GM20431 (cell line): Measurements from ENCODE around the gene NAALADL2.

Experiments
- in situ Hi-C: fragments of 300-500 bp; cut with MseI, MboI; formaldehyde crosslinking; loops from one replicate; pipeline ENCODE4 v1.15.0; 2020; ENCODE audit warnings: low sequenced_read_pairs; ENCODE audit not compliant: unreplicated experiment

NAALADL2 gene

GRCh38 chr3:175279457-175279856 is 420.3 kb downstream of the NAALADL2 start:
- in situ Hi-C loops: no loop called here

GRCh38 chr3:175279911-175280310 is 420.8 kb downstream of the NAALADL2 start:
- in situ Hi-C loops: no loop called here

DNA sequence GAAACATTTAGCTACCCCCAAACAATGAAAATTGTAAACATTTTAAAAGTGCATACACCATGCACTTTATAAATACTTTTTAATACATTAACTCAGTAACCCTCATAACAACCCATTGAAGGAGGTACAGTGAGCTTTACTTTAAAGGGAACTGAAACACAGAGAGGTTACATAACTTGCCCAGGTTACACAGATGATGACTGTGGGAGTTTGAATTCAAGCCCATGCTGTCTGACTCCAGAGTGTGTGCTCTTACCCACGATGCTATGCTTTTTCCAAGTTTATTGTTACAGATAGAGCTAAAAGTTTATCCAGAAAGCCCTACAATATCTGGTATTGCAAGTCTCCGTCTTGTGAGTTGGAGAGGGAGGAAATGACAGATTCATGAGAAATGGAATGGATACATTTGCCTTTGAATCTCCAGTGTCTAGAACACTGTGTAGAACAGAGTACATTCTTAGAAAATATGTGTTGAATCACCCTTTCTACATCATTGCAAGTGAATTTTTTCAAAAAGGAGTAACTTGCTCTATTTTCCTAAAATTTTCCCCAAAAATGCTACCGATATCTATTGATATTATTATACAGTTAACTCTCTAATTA is 428.3 kb downstream of the NAALADL2 start:
- in situ Hi-C loops: no loop called here

GRCh38 chr3:175288621-175289020 is 429.5 kb downstream of the NAALADL2 start:
- in situ Hi-C loops: no loop called here

GRCh38 chr3:175294793-175295192 is 435.7 kb downstream of the NAALADL2 start:
- in situ Hi-C loops: no loop called here

DNA sequence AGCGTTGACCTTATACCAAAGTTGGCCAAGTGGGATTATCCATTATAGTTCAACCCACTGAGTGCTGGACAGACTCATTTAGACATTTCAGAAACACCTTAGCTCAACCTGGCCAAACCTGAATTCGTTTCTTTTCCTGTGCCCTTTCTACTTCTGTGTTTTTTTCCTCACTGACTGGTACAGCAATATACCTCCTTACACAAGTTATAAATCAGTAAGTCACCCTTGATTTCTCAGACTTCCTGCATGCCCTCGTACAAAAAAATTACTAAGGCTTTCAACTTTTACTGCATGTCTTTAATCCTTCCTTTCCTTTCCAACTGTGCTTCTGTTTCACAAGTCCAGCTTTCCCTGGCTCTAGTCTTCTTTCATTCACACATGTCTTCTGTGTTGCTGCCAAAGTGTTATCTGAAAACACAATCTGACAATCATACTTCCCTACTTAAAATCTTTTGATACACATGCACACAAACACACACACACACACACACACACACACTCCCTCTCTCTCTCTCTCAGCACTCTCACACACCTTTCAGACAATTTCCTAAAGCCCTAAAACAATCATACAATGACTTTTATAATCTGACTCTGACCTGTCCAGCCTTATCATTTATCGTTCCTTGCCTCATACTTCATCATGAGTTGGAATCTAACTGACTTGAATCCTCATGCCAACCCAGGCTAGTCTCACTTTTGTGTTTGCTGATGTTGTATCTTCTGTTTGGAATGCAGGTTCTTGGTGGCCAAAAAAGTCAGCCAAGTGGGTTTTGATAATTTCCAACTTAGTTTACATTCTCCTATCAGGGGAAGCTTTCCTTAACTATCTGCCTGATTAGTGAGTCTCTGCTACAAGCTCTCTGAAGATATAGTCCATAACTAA is 436.4 kb downstream of the NAALADL2 start:
- in situ Hi-C loops: no loop called here

- in situ Hi-C loops: no loop called here
Measured at GRCh38 chr3:175297216-175297615, 438.1 kb downstream of the NAALADL2 start.

DNA sequence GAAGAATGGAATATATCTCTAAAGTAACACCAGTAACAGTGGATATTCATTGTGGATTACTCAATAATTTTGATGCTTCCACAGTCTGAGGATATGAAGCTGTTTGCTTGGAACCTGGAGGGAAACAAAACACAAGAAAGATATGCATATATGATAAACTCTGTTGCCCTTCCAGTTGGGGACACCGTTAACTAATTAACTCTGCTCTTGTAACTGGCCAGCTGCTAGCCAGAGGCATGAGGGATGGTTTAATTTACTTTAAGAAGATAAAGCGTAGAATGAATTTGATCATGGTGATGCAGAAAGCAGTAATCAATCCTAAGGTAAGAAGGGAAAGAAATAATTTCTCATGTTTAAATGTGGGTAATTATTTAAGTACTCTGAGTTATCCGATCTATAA is 442.6 kb downstream of the NAALADL2 start:
- in situ Hi-C loops: no loop called here

GRCh38 chr3:175304404-175304803 is 445.3 kb downstream of the NAALADL2 start:
- in situ Hi-C loops: no loop called here

- in situ Hi-C loops: no loop called here
Measured at GRCh38 chr3:175307642-175308041, 448.5 kb downstream of the NAALADL2 start.

- in situ Hi-C loops: no loop called here
Measured at GRCh38 chr3:175308097-175308496, 449.0 kb downstream of the NAALADL2 start.

- in situ Hi-C loops: no loop called here
Measured at GRCh38 chr3:175310046-175310445, 450.9 kb downstream of the NAALADL2 start.

DNA sequence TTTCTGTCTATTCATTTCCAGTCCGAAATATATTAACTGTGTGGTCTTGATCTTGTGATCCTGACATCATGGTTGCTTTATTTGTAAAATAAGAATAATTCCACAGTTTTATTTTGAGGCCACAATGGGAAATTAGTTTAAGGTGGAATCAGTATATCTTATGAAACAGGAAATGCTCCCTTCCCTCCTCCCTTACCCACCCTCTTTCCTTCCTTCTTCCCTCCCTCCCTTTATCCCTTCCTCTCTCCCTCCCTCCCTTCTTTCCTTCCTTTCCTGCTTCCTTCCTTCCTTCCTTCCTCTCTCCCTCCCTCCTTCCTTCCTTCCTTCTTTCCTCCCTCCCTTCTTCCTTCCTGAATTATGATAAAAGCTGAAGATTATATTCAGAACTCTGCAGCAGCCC is 452.3 kb downstream of the NAALADL2 start:
- in situ Hi-C loops: no loop called here

- in situ Hi-C loops: no loop called here
Measured at GRCh38 chr3:175311946-175312345, 452.8 kb downstream of the NAALADL2 start.

- in situ Hi-C loops: no loop called here
Measured at GRCh38 chr3:175312791-175313190, 453.7 kb downstream of the NAALADL2 start.

DNA sequence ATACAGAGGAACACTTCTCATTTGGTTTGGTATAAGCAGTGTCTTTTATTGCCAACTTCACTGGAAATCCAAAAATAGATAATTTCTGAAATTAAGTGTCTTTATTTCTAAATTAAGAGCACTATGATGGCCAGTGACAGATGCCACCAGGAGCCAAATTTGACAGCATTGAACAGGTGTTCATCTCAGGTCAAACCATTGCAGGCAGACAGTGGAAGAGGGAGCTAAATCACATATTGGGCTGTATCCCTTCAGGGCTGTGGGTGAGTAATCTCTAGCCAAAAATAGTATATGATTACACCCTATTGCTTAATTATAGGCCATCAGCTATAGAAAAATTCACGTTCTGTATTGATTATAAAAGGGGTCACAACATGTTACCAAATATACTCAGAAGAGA is 457.7 kb downstream of the NAALADL2 start:
- in situ Hi-C loops: no loop called here

DNA sequence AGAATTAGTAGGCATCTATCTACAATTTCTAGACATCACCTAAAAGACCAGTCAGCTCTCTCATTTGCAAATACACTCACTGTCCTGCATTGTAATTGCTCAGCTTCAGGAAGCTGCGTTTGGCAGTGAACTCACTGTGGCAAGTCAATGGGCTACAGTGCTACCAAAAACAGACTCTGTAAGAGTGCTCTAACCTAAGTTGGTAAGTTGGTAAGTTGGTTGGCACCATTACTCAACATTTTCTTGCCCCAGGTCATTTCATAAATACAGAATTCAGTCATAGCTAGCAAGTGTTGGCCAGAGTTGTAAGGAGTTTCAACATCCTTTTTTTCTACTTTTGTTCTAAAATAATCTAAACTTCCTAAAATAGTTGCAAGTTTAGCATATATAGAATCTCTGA is 466.3 kb downstream of the NAALADL2 start:
- in situ Hi-C loops: no loop called here

DNA sequence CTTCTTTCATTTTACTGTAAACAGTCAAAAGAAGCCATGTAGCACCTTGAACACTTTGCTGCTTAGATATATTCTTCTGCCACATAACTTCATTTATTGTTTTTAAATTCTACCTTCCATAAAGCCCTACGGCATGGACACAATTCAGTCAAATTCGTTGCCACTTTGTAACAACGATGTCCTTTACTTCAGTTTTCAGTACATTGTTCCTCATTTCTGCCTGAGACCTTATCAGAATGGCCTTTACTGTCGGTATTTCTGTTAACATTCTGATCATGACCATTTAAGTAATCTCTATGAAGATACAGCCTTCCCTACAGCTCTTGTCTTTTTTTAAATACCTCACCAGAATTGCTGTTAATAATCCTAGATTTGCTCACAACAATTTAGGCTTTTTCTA is 466.9 kb downstream of the NAALADL2 start:
- in situ Hi-C loops: no loop called here

GRCh38 chr3:175329373-175329772 is 470.2 kb downstream of the NAALADL2 start:
- in situ Hi-C loops: no loop called here

DNA sequence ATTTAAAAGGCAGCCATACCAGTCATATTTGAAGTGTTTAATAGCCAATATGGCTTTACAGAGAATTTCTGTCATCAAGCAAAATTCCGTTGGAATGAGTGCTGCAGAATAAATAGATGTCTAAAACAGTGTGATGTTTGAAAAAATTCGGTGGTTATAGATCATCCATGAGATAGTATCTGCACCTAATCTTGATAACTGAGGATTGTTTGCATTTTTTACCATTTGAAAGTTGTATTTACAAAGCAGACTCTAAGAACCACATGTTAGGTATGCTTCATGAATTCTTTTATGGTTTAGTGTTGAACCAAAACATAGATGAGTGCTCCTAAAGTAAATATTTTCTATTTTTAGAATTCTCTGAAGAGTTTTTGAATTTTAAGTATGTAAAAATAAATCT is 476.1 kb downstream of the NAALADL2 start:
- in situ Hi-C loops: no loop called here

DNA sequence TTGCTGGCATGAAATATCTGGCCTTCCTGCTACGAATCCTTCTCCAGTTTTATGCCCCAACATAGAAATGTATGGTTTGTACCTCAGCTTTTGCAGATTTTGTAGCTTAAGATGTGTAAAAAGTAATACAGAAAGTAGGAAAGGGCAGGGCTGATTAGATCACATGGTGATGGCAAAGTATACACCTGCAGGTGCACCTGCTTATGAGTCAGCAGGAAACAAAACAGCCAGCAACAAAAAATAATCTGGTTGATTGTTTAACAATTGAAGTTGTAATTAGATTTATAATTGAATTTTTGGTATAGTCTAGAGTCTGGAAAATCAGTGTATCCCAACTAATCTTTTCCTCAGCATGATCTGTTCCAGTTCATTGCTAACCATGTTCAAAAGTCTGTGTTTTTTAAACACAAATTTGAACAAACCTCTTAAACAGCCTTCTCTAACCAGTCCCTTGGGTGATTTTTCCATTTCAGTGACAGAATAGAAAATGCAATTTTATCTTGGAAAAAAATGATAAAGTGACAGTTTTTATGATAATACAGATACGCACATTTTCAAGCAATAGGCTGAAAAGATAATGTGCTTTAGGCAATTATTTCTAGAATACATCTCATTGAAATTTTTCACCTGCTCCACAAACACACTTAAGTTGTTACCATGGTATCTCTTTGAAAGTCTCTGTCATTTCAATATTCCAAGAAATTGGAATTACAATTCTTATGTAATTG is 477.4 kb downstream of the NAALADL2 start:
- in situ Hi-C loops: no loop called here
